SK-N-SH (cell line): Measurements from ENCODE around the gene TNFSF11. TPM values are rescaled to one million over a fixed set of nuclear protein-coding genes. Genes with fewer than 3 reads are reported as not detected.
"Not testable (repeated sequence)": the region's sequence is repeated elsewhere in the genome, so short reads cannot be mapped to it uniquely, and the experiment has no call there.

Experiments
- CTCF ChIA-PET: fragments of 300-600, 350-600 bp; formaldehyde crosslinking; extraction: SDS; loops from one replicate; lab custom pipeline; 2021; lab: Yijun Ruan, JAX
- POLR2A ChIA-PET: fragments of 350-600 bp; sonication (Branson Sonifier 250); formaldehyde crosslinking; extraction: SDS; loops from one replicate; lab custom pipeline; 2020; ENCODE audit warnings: antibody characterized with exemption, inconsistent platforms; lab: Yijun Ruan, JAX
- DNase-seq: peaks from one replicate; pipeline ENCODE4 v3.0.0; 2012
- H2AFZ ChIP-seq: fragments of 200-600 bp; sonication (generic); 2 replicates; pipeline ENCODE4 v1.8.1; 2016; ENCODE audit warnings: antibody characterized with exemption, mild to moderate bottlenecking, low read depth
- H3F3A ChIP-seq: fragments of 200-600 bp; sonication (generic); replicated peaks from 2 replicates; pipeline ENCODE3; 2016; ENCODE audit warnings: antibody characterized with exemption, mild to moderate bottlenecking; ENCODE audit not compliant: insufficient read depth
- H3K27ac ChIP-seq, 2 experiments: fragments of 200-500 bp in 1 of 2; fragments of 200-600 bp in 1 of 2; sonication (Bioruptor generic) in 1 of 2; sonication (generic), shearing (Covaris generic) in 1 of 2; 2 replicates each; pipeline versions ENCODE4 v1.5.1 to v1.6.1; 2014 to 2016; ENCODE audit warnings: low read depth in 2 of 2, inconsistent platforms in 1 of 2, low read length in 1 of 2, mild to moderate bottlenecking in 1 of 2, mixed read lengths in 1 of 2
- H3K27me3 ChIP-seq: fragments of 200-600 bp; sonication (generic), shearing (Covaris generic); 2 replicates; pipeline ENCODE4 v1.6.1; 2016; ENCODE audit warnings: mixed run types; ENCODE audit not compliant: insufficient read depth
- H3K36me3 ChIP-seq, 2 experiments: fragments of 200-500 bp in 1 of 2; fragments of 200-600 bp in 1 of 2; sonication (Bioruptor generic) in 1 of 2; sonication (generic) in 1 of 2; replicated peaks in 1 of 2; 2 replicates each; pipeline versions ENCODE3 to v1.5.1; 2014 to 2016; ENCODE audit warnings: low read length in 1 of 2, mild to moderate bottlenecking in 1 of 2; ENCODE audit not compliant: insufficient read depth in 2 of 2, control insufficient read depth in 1 of 2
- H3K4me1 ChIP-seq, 2 experiments: fragments of 200-500 bp in 1 of 2; fragments of 200-600 bp in 1 of 2; sonication (Bioruptor generic) in 1 of 2; sonication (generic), shearing (Covaris generic) in 1 of 2; 2 replicates each; pipeline versions ENCODE4 v1.5.1 to v1.6.1; 2014 to 2016; ENCODE audit warnings: low read depth in 1 of 2, low read length in 1 of 2, mixed run types in 1 of 2; ENCODE audit not compliant: insufficient read depth in 2 of 2, control insufficient read depth in 1 of 2
- H3K4me2 ChIP-seq: fragments of 200-600 bp; sonication (generic), shearing (Covaris generic); 2 replicates; pipeline ENCODE4 v1.6.1; 2017; ENCODE audit warnings: mixed run types
- H3K4me3 ChIP-seq, 2 experiments: fragments of 200-500 bp in 1 of 2; fragments of 200-600 bp in 1 of 2; sonication (Bioruptor generic) in 1 of 2; sonication (generic), shearing (Covaris generic) in 1 of 2; 2 replicates each; pipeline versions ENCODE4 v1.5.1 to v1.8.1; 2014 to 2016; ENCODE audit warnings: low read depth in 2 of 2, inconsistent platforms in 1 of 2, low read length in 1 of 2, mild to moderate bottlenecking in 1 of 2, mixed read lengths in 1 of 2, moderate library complexity in 1 of 2
- H3K79me2 ChIP-seq: fragments of 200-600 bp; sonication (generic); 2 replicates; pipeline ENCODE4 v1.8.1; 2017; ENCODE audit warnings: mild to moderate bottlenecking; ENCODE audit not compliant: insufficient read depth
- H3K9ac ChIP-seq: fragments of 200-600 bp; sonication (generic); 2 replicates; pipeline ENCODE4 v1.6.1; 2017; ENCODE audit warnings: mixed run types
- H3K9me2 ChIP-seq: fragments of 200-600 bp; sonication (generic); 2 replicates; pipeline ENCODE4 v1.6.1; 2017; ENCODE audit warnings: mixed run types
- H3K9me3 ChIP-seq: fragments of 200-600 bp; sonication (generic); 2 replicates; pipeline ENCODE4 v1.6.1; 2017; ENCODE audit warnings: mixed run types, mild to moderate bottlenecking, moderate library complexity
- H4K20me1 ChIP-seq: fragments of 200-600 bp; sonication (generic); 2 replicates; pipeline ENCODE4 v1.6.1; 2017; ENCODE audit warnings: mild to moderate bottlenecking, mixed run types; ENCODE audit not compliant: insufficient read depth
- FOSL2 ChIP-seq: IDR thresholded peaks from 2 replicates; pipeline ENCODE4 v1.4.0; 2012; ENCODE audit warnings: low read depth, mild to moderate bottlenecking, moderate library complexity, borderline replicate concordance
- GABPA ChIP-seq: IDR thresholded peaks from 2 replicates; pipeline ENCODE4 v1.4.0; 2012; ENCODE audit warnings: low read depth, mild to moderate bottlenecking
- JUND ChIP-seq: IDR thresholded peaks from 2 replicates; pipeline ENCODE4 v1.4.0; 2012
- MEF2A ChIP-seq: IDR thresholded peaks from 2 replicates; pipeline ENCODE4 v1.4.0; 2012; ENCODE audit warnings: low read depth, borderline replicate concordance
- RXRA ChIP-seq: IDR thresholded peaks from 2 replicates; pipeline ENCODE4 v1.4.0; 2012; ENCODE audit warnings: low read depth, mild to moderate bottlenecking, borderline replicate concordance
- SIN3A ChIP-seq: IDR thresholded peaks from 2 replicates; pipeline ENCODE4 v1.6.1; 2012; ENCODE audit warnings: low read depth, mild to moderate bottlenecking, low read length, moderate library complexity, borderline replicate concordance
- TAF1 ChIP-seq: IDR thresholded peaks from 2 replicates; pipeline ENCODE4 v1.6.1; 2012; ENCODE audit warnings: low read depth, mild to moderate bottlenecking, low read length, moderate library complexity, borderline replicate concordance
- TEAD4 ChIP-seq: IDR thresholded peaks from 2 replicates; pipeline ENCODE4 v1.4.0; 2012; ENCODE audit warnings: mild to moderate bottlenecking, borderline replicate concordance; ENCODE audit not compliant: insufficient read depth
- ZBTB33 ChIP-seq: IDR thresholded peaks from 2 replicates; pipeline ENCODE4 v1.4.0; 2012; ENCODE audit warnings: low read depth, borderline replicate concordance
- WGBS: methylation state at CpG from one replicate; pipeline ENCODE4 v1.1.6; 2017; ENCODE audit warnings: low lambda C conversion rate; 5-methylcytosine and 5-hydroxymethylcytosine counted together
- polyA plus RNA-seq, 3 experiments: library from polyadenylated mRNA; depleted of rRNA; stranded (reverse); fragments of >200 nt; gene quantifications; 2 replicates each; pipeline ENCODE4 v1.2.3, GENCODE V29; 2012
- TF ChIP-seq, protein P1 (sequence below): IDR thresholded peaks from 2 replicates; pipeline ENCODE4; 2012

Gene TNFSF11
- polyA plus RNA-seq, 1 of the 3 experiments (the other 2 are of a cell fraction): not detected

- H3K79me2 ChIP-seq: no peaks in the 10 kb centered on the region
- no peak overlapping the region for H3K4me2 ChIP-seq
- H3K9me2 ChIP-seq: no peaks in the 10 kb centered on the region
- CTCF ChIA-PET: no interaction called here
- H3K9ac ChIP-seq: no peak overlapping the region
- H3K36me3 ChIP-seq: no peaks in the 10 kb centered on the region
- no peaks in the 10 kb centered on the region for H3K27me3 ChIP-seq
- H3K27ac ChIP-seq: no peak overlapping the region
- H3F3A ChIP-seq: no peaks in the 10 kb centered on the region
- no peaks in the 10 kb centered on the region for H3K4me1 ChIP-seq
- TF ChIP-seq RXRA (no peak), ZBTB33 (no peak), TAF1 (no peak), MEF2A (no peak), FOSL2 (no peak), JUND (no peak), GABPA (no peak), SIN3A (no peak), TEAD4 (no peak)
- TF ChIP-seq, protein P1, sequence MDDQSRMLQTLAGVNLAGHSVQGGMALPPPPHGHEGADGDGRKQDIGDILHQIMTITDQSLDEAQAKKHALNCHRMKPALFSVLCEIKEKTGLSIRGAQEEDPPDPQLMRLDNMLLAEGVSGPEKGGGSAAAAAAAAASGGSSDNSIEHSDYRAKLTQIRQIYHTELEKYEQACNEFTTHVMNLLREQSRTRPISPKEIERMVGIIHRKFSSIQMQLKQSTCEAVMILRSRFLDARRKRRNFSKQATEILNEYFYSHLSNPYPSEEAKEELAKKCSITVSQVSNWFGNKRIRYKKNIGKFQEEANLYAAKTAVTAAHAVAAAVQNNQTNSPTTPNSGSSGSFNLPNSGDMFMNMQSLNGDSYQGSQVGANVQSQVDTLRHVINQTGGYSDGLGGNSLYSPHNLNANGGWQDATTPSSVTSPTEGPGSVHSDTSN: no peak
- DNase-seq: no peak
- H3K4me3 ChIP-seq: no peak overlapping the region
- POLR2A ChIA-PET: no interaction called here
- no peaks in the 10 kb centered on the region for H4K20me1 ChIP-seq
- H3K9me3 ChIP-seq: no peaks in the 10 kb centered on the region
- H2AFZ ChIP-seq: no peak overlapping the region
Measured at GRCh38 chr13:42559057-42559456, 14.9 kb upstream of the TNFSF11 start.

DNA sequence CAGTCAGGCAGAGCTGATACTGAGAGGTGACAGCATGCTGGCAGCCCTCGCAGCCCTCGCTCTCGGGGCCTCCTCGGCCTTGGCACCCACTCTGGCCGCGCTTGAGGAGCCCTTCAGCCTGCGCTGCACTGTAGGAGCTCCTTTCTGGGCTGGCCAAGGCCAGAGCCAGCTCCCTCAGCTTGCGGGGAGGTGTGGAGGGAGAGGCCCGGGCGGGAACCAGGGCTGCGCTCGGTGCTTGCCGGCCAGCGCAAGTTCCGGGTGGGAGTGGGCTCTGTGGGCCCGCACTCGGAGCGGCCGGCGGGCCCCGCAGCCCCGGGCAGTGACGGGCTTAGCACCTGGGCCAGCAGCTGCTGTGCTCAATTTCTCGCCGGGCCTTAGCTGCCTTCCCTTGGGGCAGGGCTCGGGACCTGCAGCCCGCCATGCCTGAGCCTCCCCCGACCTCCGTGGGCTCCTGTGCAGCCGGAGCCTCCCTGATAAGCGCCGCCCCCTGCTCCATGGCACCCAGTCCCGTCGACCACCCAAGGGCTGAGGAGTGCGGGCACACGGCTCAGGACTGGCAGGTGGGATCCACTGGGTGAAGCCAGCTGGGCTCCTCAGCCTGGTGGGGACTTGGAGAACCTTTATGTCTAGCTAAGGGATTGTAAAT is 14.3 kb upstream of the TNFSF11 start:
- H3K9me2 ChIP-seq, DNase-seq, H3K79me2 ChIP-seq, H3K4me1 ChIP-seq, H3K9me3 ChIP-seq, H3F3A ChIP-seq, H3K27me3 ChIP-seq, POLR2A ChIA-PET, H2AFZ ChIP-seq, H3K4me2 ChIP-seq, H3K4me3 ChIP-seq, H3K36me3 ChIP-seq, H3K9ac ChIP-seq, H3K27ac ChIP-seq, CTCF ChIA-PET, H4K20me1 ChIP-seq: not testable (repeated sequence)
- WGBS: 57% methylated on average over 11 of the region's 36 CpGs

GRCh38 chr13:42560320-42560719 is 13.6 kb upstream of the TNFSF11 start:
- DNase-seq, H3F3A ChIP-seq, H3K4me1 ChIP-seq, H2AFZ ChIP-seq, H4K20me1 ChIP-seq, H3K4me2 ChIP-seq, POLR2A ChIA-PET, H3K27me3 ChIP-seq, H3K27ac ChIP-seq, H3K4me3 ChIP-seq, H3K36me3 ChIP-seq, CTCF ChIA-PET, H3K9me2 ChIP-seq, H3K9me3 ChIP-seq, H3K9ac ChIP-seq, H3K79me2 ChIP-seq: not testable (repeated sequence)
- WGBS: 36% methylated on average over 6 of the region's 6 CpGs
